ENCODE results near the gene CTRB1. TPM values are rescaled to one million over a fixed set of nuclear protein-coding genes. Genes with fewer than 3 reads are reported as not detected.
"Not testable (repeated sequence)": the region's sequence is repeated elsewhere in the genome, so short reads cannot be mapped to it uniquely, and the experiment has no call there.

CTRB1 gene
- polyA plus RNA-seq, 3 donors: 0.11 TPM; not detected in 2

- DNase-seq (ENCODE audit: extremely low read depth in 1 of 11, low read depth in 9 of 11, low spot score in 4 of 11): no peak
Measured at GRCh38 chr16:75202069-75202590, 16.7 kb upstream of the CTRB1 start.

- no peak for DNase-seq (ENCODE audit: extremely low read depth in 1 of 11, low read depth in 9 of 11, low spot score in 4 of 11)
Measured at GRCh38 chr16:75203096-75203495, 15.7 kb upstream of the CTRB1 start.

- no peak for DNase-seq (ENCODE audit: extremely low read depth in 1 of 11, low read depth in 9 of 11, low spot score in 4 of 11)
Measured at GRCh38 chr16:75203667-75204409, 14.9 kb upstream of the CTRB1 start.

- no peak for DNase-seq (ENCODE audit: extremely low read depth in 1 of 11, low read depth in 9 of 11, low spot score in 4 of 11)
Measured at GRCh38 chr16:75204410-75204758, 14.4 kb upstream of the CTRB1 start.

- not testable (repeated sequence) for DNase-seq (ENCODE audit: extremely low read depth in 1 of 11, low read depth in 9 of 11, low spot score in 4 of 11)
Measured at GRCh38 chr16:75204905-75205304, 13.9 kb upstream of the CTRB1 start.

GRCh38 chr16:75205438-75205837 is 13.3 kb upstream of the CTRB1 start:
- not testable (repeated sequence) for DNase-seq (ENCODE audit: extremely low read depth in 1 of 11, low read depth in 9 of 11, low spot score in 4 of 11)

- not testable (repeated sequence) for DNase-seq (ENCODE audit: extremely low read depth in 1 of 11, low read depth in 9 of 11, low spot score in 4 of 11)
Measured at GRCh38 chr16:75205961-75206748, 12.6 kb upstream of the CTRB1 start.

GRCh38 chr16:75206749-75207451 is 11.9 kb upstream of the CTRB1 start, which contains the start of gene CTRB2:
Gene CTRB2, minus strand, starts transcription at chr16:75207161. Its CDS starts 20 bp downstream, at chr16:75207141.
- DNase-seq (ENCODE audit: extremely low read depth in 1 of 11, low read depth in 9 of 11, low spot score in 4 of 11): no peak

GRCh38 chr16:75207831-75208230 is 11.0 kb upstream of the CTRB1 start:
- no peak for DNase-seq (ENCODE audit: extremely low read depth in 1 of 11, low read depth in 9 of 11, low spot score in 4 of 11)

GRCh38 chr16:75208242-75208825 is 10.5 kb upstream of the CTRB1 start:
- DNase-seq (ENCODE audit: extremely low read depth in 1 of 11, low read depth in 9 of 11, low spot score in 4 of 11): no peak

- no peak for DNase-seq (ENCODE audit: extremely low read depth in 1 of 11, low read depth in 9 of 11, low spot score in 4 of 11)
Measured at GRCh38 chr16:75208861-75209505, 9.8 kb upstream of the CTRB1 start.

GRCh38 chr16:75209514-75209913 is 9.3 kb upstream of the CTRB1 start:
- DNase-seq (ENCODE audit: extremely low read depth in 1 of 11, low read depth in 9 of 11, low spot score in 4 of 11): not testable (repeated sequence)

GRCh38 chr16:75209944-75210343 is 8.8 kb upstream of the CTRB1 start:
- DNase-seq (ENCODE audit: extremely low read depth in 1 of 11, low read depth in 9 of 11, low spot score in 4 of 11): no peak

GRCh38 chr16:75211286-75211685 is 7.5 kb upstream of the CTRB1 start:
- not testable (repeated sequence) for DNase-seq (ENCODE audit: extremely low read depth in 1 of 11, low read depth in 9 of 11, low spot score in 4 of 11)

GRCh38 chr16:75216127-75216526 is 2.7 kb upstream of the CTRB1 start:
- DNase-seq (ENCODE audit: extremely low read depth in 1 of 11, low read depth in 9 of 11, low spot score in 4 of 11): no peak

GRCh38 chr16:75216576-75216975 is 2.2 kb upstream of the CTRB1 start:
- DNase-seq (ENCODE audit: extremely low read depth in 1 of 11, low read depth in 9 of 11, low spot score in 4 of 11): no peak

- DNase-seq (ENCODE audit: extremely low read depth in 1 of 11, low read depth in 9 of 11, low spot score in 4 of 11): no peak
Measured at GRCh38 chr16:75217389-75217851, 1.4 kb upstream of the CTRB1 start.

GRCh38 chr16:75219088-75219487 is 300 bp downstream of the CTRB1 start:
- no peak for DNase-seq (ENCODE audit: extremely low read depth in 1 of 11, low read depth in 9 of 11, low spot score in 4 of 11)

GRCh38 chr16:75219838-75220237 is 1.1 kb downstream of the CTRB1 start:
- no peak for DNase-seq (ENCODE audit: extremely low read depth in 1 of 11, low read depth in 9 of 11, low spot score in 4 of 11)

Measured in renal cortex interstitium (tissue), 11 donors.